GM12872 (cell line): ENCODE data around the gene WBP2.

Source experiments
- TF ChIP-seq, protein P1 (sequence below): IDR thresholded peaks from 3 replicates; pipeline ENCODE4 v1.5.1; 2011; ENCODE audit warnings: low read depth, mild to moderate bottlenecking, low read length, moderate library complexity; ENCODE audit not compliant: insufficient read depth

WBP2 gene

GRCh38 chr17:75827308-75828075 is 27.6 kb downstream of the WBP2 start:
- TF ChIP-seq, protein P1, sequence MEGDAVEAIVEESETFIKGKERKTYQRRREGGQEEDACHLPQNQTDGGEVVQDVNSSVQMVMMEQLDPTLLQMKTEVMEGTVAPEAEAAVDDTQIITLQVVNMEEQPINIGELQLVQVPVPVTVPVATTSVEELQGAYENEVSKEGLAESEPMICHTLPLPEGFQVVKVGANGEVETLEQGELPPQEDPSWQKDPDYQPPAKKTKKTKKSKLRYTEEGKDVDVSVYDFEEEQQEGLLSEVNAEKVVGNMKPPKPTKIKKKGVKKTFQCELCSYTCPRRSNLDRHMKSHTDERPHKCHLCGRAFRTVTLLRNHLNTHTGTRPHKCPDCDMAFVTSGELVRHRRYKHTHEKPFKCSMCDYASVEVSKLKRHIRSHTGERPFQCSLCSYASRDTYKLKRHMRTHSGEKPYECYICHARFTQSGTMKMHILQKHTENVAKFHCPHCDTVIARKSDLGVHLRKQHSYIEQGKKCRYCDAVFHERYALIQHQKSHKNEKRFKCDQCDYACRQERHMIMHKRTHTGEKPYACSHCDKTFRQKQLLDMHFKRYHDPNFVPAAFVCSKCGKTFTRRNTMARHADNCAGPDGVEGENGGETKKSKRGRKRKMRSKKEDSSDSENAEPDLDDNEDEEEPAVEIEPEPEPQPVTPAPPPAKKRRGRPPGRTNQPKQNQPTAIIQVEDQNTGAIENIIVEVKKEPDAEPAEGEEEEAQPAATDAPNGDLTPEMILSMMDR: peak; percentile 79

DNA sequence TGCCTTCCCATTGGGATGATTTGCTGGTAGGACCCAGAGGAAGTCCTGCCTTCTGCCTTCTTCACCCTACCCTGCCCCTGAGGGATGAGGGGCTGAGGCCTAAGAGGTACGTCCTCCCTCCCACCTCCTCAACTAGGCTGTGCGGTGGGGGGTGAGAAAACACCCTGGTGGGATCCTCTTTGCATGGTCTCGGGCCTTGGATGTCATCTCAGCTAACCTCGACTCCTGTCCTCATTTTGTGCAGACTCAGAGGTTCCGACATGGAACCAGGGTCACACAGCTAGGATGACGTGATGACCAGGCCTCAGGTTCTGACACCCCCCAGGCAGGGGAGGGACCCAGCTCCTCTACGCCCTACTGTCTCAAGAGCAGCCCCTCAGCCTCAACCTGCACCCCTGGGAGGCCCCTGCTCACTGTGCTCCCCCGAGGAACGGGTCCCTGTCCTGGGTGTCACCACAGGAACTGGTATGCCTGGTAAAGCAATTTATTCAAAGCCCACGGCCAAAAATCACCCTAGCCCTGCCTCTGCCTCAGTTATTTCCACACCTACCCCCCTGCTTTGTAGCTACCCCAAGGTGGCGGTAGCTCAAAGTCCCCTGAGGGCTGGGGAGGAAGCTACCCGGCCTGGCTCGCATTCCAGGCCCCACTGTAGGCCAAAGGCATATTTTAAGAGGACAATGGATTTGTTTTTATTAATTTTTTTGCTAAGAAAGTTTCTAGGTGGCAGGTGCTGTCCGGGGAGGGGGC is 28.4 kb downstream of the WBP2 start:
- TF ChIP-seq, protein P1: no peak

- TF ChIP-seq, protein P1: no peak
Observed at GRCh38 chr17:75825748-75826370, 29.3 kb downstream of the WBP2 start.

GRCh38 chr17:75825149-75825552 is 30.0 kb downstream of the WBP2 start:
- TF ChIP-seq, protein P1: no peak

GRCh38 chr17:75824666-75825065 is 30.5 kb downstream of the WBP2 start:
- TF ChIP-seq, protein P1: no peak

DNA sequence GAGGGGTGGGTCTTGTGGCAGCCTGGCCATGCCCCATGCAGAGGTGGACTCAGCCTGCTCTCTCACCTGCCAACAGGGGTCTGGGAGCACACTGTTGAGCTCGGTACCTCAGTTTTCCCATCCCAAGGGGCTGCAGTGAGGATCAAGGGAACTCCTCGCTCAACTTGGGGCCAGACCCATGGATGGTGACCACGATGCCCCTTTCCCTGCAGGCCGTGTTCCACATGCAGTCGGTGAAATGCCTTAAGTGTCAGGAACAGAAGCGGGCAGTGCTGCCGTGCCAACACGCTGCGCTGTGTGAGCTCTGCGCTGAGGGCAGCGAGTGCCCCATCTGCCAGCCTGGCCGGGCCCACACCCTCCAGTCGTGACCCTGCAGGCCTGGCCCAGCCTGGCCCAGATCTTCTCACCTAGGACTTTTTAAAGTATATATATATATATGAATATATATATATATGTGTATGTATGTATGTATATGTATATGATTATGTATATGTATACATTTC is 31.0 kb downstream of the WBP2 start:
- TF ChIP-seq, protein P1: no peak

GRCh38 chr17:75823257-75824041 is 31.7 kb downstream of the WBP2 start:
- TF ChIP-seq, protein P1: no peak
